GM12878 (cell line): ENCODE results near the gene SORL1. TPM values are rescaled to one million over a fixed set of nuclear protein-coding genes. Genes with fewer than 3 reads are reported as not detected.

Experiments used
- ATF3 ChIP-seq: IDR thresholded peaks from 2 replicates; pipeline ENCODE4 v1.6.1; 2011; ENCODE audit warnings: low read depth, mild to moderate bottlenecking, low read length, moderate library complexity, borderline replicate concordance; ENCODE audit errors: extremely low read depth
- FOXK2 ChIP-seq: fragments of 450-650 bp; IDR thresholded peaks from 2 replicates; pipeline ENCODE4 v1.6.1; 2017; ENCODE audit warnings: mild to moderate bottlenecking, moderate library complexity
- HDAC2 ChIP-seq: fragments of 200-600 bp; sonication (generic); IDR thresholded peaks from 2 replicates; pipeline ENCODE4 v1.6.1; 2017
- JUND ChIP-seq: IDR thresholded peaks from 2 replicates; pipeline ENCODE4 v1.6.1; 2012; ENCODE audit warnings: low read depth, mild to moderate bottlenecking, low read length, improper control_type of control experiment, moderate library complexity
- LARP7 ChIP-seq: fragments of 450-650 bp; IDR thresholded peaks from 2 replicates; pipeline ENCODE4 v1.6.1; 2017; ENCODE audit warnings: mild to moderate bottlenecking
- MEF2B ChIP-seq: fragments of 450-650 bp; IDR thresholded peaks from 2 replicates; pipeline ENCODE4 v1.6.1; 2018; ENCODE audit warnings: mild to moderate bottlenecking, moderate library complexity; ENCODE audit not compliant: partially characterized antibody, poor library complexity, severe bottlenecking
- MTA2 ChIP-seq: fragments of 450-650 bp; IDR thresholded peaks from 2 replicates; pipeline ENCODE4 v1.6.1; 2016; ENCODE audit warnings: low read depth, mild to moderate bottlenecking, moderate library complexity
- MTA3 ChIP-seq: IDR thresholded peaks from 2 replicates; pipeline ENCODE4 v1.6.1; 2012; ENCODE audit warnings: low read length, inconsistent platforms, borderline replicate concordance
- NKRF ChIP-seq: fragments of 450-650 bp; conservative IDR thresholded peaks from 2 replicates; pipeline ENCODE4 v1.6.1; 2017; ENCODE audit warnings: mild to moderate bottlenecking, moderate library complexity
- NR2C1 ChIP-seq: fragments of 450-650 bp; IDR thresholded peaks from 2 replicates; pipeline ENCODE4 v1.6.1; 2017; ENCODE audit warnings: antibody characterized with exemption, mild to moderate bottlenecking, moderate library complexity
- POLR2AphosphoS2 ChIP-seq: IDR thresholded peaks from 2 replicates; pipeline ENCODE4 v1.6.1; 2011; ENCODE audit warnings: low read depth, mild to moderate bottlenecking, low read length, improper control_type of control experiment, moderate library complexity
- RUNX3 ChIP-seq: IDR thresholded peaks from 2 replicates; pipeline ENCODE4 v1.6.1; 2012; ENCODE audit warnings: low read length, inconsistent platforms
- SIN3A ChIP-seq: IDR thresholded peaks from 2 replicates; pipeline ENCODE4 v1.6.1; 2012; ENCODE audit warnings: low read depth, low read length, improper control_type of control experiment
- SIX5 ChIP-seq: IDR thresholded peaks from 2 replicates; pipeline ENCODE4 v1.6.1; 2011; ENCODE audit warnings: mild to moderate bottlenecking, low read depth, low read length, moderate library complexity; ENCODE audit not compliant: severe bottlenecking
- SREBF1 ChIP-seq: IDR thresholded peaks from 2 replicates; pipeline ENCODE4 v1.6.1; 2012; ENCODE audit warnings: mild to moderate bottlenecking, low read length
- SREBF2 ChIP-seq: IDR thresholded peaks from 2 replicates; pipeline ENCODE4 v1.6.1; 2012; ENCODE audit warnings: mild to moderate bottlenecking, low read length
- SUPT20H ChIP-seq: IDR thresholded peaks from 2 replicates; pipeline ENCODE4 v1.6.1; 2011; ENCODE audit warnings: low read depth, mild to moderate bottlenecking, low read length, moderate library complexity, borderline replicate concordance; ENCODE audit not compliant: control insufficient read depth
- SUZ12 ChIP-seq: fragments of 200-600 bp; sonication (generic); IDR thresholded peaks from one replicate; pipeline ENCODE4 v1.6.1; 2018; ENCODE audit warnings: antibody characterized with exemption, mild to moderate bottlenecking; ENCODE audit not compliant: unreplicated experiment
- TAF1 ChIP-seq: IDR thresholded peaks from 2 replicates; pipeline ENCODE4 v1.6.1; 2011; ENCODE audit warnings: mild to moderate bottlenecking, low read depth, low read length, borderline replicate concordance
- TBL1XR1 ChIP-seq: IDR thresholded peaks from 2 replicates; pipeline ENCODE4 v1.6.1; 2012; ENCODE audit warnings: low read depth, low read length, improper control_type of control experiment
- TCF12 ChIP-seq: IDR thresholded peaks from 2 replicates; pipeline ENCODE4 v1.6.1; 2011; ENCODE audit warnings: low read depth, mild to moderate bottlenecking, low read length
- TCF3 ChIP-seq: IDR thresholded peaks from 2 replicates; pipeline ENCODE4 v1.6.1; 2012; ENCODE audit warnings: low read depth, mild to moderate bottlenecking, low read length, borderline replicate concordance; ENCODE audit not compliant: insufficient read depth
- USF1 ChIP-seq: IDR thresholded peaks from 2 replicates; pipeline ENCODE4 v1.6.1; 2011; ENCODE audit warnings: borderline replicate concordance, low read depth, mild to moderate bottlenecking, moderate library complexity, mixed read lengths, low read length; ENCODE audit not compliant: insufficient read depth; ENCODE audit errors: extremely low read length
- USF2 ChIP-seq: IDR thresholded peaks from 2 replicates; pipeline ENCODE4 v1.6.1; 2011; ENCODE audit warnings: low read depth, low read length, improper control_type of control experiment, borderline replicate concordance
- ZBTB33 ChIP-seq: fragments of 450-650 bp; IDR thresholded peaks from 2 replicates; pipeline ENCODE4 v1.6.1; 2017; ENCODE audit warnings: mild to moderate bottlenecking
- ZNF207 ChIP-seq: fragments of 450-650 bp; IDR thresholded peaks from 2 replicates; pipeline ENCODE4 v1.6.1; 2014; ENCODE audit warnings: antibody characterized with exemption, mild to moderate bottlenecking, borderline replicate concordance
- ZNF384 ChIP-seq: IDR thresholded peaks from 2 replicates; pipeline ENCODE4 v1.6.1; 2012; ENCODE audit warnings: low read depth, mild to moderate bottlenecking, low read length, improper control_type of control experiment, borderline replicate concordance
- ZNF622 ChIP-seq: fragments of 450-650 bp; IDR thresholded peaks from 2 replicates; pipeline ENCODE4 v1.6.1; 2017; ENCODE audit warnings: mild to moderate bottlenecking, inconsistent platforms
- polyA plus RNA-seq, 11 experiments: library from polyadenylated mRNA; depleted of rRNA in 4 of 11; unstranded in 6 of 11; stranded (reverse) in 5 of 11; fragments of >200 nt; fragmentation: Nextera tagmentation in 4 of 11; fragmentation: Illumina TruSeq in 1 of 11; extraction: Ambion mirVana in 4 of 11; extraction: Trizol in 1 of 11; gene quantifications; 1 replicate in 1 of 11; 2 replicates in 10 of 11; pipeline versions ENCODE4 v1.2.1 to v1.2.3, GENCODE V29; 2011 to 2016; ENCODE audit warnings: inconsistent platforms in 2 of 11, missing spikeins in 2 of 11, low read depth in 1 of 11
- total RNA-seq, 4 experiments: library from RNA; depleted of rRNA in 3 of 4; stranded (reverse); fragments of >200 nt in 3 of 4; fragmentation: Illumina TruSeq in 1 of 4; extraction: Trizol in 1 of 4; gene quantifications; 2 replicates each; pipeline versions ENCODE4 v1.2.1 to v1.2.3, GENCODE V29; 2013 to 2021

The SORL1 gene
- total and polyA plus RNA-seq, 10 of the 15 experiments (the other 5 are each of a cell fraction or from before 2014, with no cell fraction given), result 20.2 to 107 (median 59.9) TPM

GRCh38 chr11:121538054-121538453 is 85.9 kb downstream of the SORL1 start (continued):
- no peak for TF ChIP-seq TCF3
- TF ChIP-seq MEF2B, result peak; percentile 27
- TF ChIP-seq TBL1XR1, result peak; percentile 19; the same call in 1 of the 2 replicates
- TF ChIP-seq ATF3, result no peak
- no peak for TF ChIP-seq SUPT20H
- TF ChIP-seq SIN3A, result no peak
- peak; percentile 68; the same call in 1 of the 2 replicates for TF ChIP-seq MTA3
- no peak for TF ChIP-seq USF2
- TF ChIP-seq ZNF622, result no peak
- no peak for TF ChIP-seq NR2C1
- no peak for TF ChIP-seq LARP7
- TF ChIP-seq SREBF1, result no peak
- no peak for TF ChIP-seq TAF1
- no peak for TF ChIP-seq MTA2
- TF ChIP-seq TCF12, result no peak
- TF ChIP-seq SREBF2, result no peak
- TF ChIP-seq POLR2AphosphoS2, result no peak
- peak; percentile 90 for TF ChIP-seq ZNF384
- TF ChIP-seq JUND, result no peak
- no peak for TF ChIP-seq ZBTB33
- TF ChIP-seq SUZ12, result no peak
- no peak for TF ChIP-seq FOXK2
- no peak for TF ChIP-seq NKRF
- TF ChIP-seq HDAC2, result no peak
- TF ChIP-seq USF1, result no peak
- TF ChIP-seq ZNF207, result no peak
- TF ChIP-seq SIX5, result no peak
- TF ChIP-seq RUNX3, result peak; percentile 93
